Choroid plexus epithelial cell (primary cell): Measurements from ENCODE around the gene MAP3K8.

Source experiments
- DNase-seq: peaks from one replicate; pipeline ENCODE4 v3.0.0-alpha.2; 2010; ENCODE audit warnings: low read depth
- H3K4me3 ChIP-seq: 2 replicates; pipeline ENCODE4 v1.5.1; 2011; ENCODE audit warnings: low read depth, mild to moderate bottlenecking, control low read depth, low read length, moderate library complexity
- CTCF ChIP-seq: conservative IDR thresholded peaks from 2 replicates; pipeline ENCODE4 v1.5.1; 2011; ENCODE audit warnings: low read depth, mild to moderate bottlenecking, control low read depth, inconsistent platforms, low read length, moderate library complexity

MAP3K8 gene

DNA sequence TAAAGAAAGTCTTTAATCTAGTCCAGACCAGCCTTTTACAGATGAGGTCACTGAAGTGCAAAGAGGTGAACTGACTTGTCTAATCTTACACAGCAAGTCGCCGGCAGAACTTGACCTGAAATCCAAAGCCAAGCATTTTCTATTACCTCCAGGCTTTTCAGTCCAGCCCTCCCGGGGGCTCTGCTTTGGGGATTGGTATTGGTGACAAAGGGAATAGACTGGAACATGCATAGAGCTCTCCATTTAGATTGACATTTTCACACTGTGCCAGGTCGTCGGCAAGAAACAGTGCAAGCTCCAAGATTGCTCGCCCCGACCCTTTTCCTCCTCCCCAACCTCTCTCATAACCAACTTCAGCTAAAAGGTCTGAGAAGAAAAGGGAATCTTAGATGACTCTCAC lies 42.7 kb upstream of the MAP3K8 start:
- DNase-seq = no peak
- TF ChIP-seq CTCF = no peak
- no peak overlapping the region for H3K4me3 ChIP-seq

DNA sequence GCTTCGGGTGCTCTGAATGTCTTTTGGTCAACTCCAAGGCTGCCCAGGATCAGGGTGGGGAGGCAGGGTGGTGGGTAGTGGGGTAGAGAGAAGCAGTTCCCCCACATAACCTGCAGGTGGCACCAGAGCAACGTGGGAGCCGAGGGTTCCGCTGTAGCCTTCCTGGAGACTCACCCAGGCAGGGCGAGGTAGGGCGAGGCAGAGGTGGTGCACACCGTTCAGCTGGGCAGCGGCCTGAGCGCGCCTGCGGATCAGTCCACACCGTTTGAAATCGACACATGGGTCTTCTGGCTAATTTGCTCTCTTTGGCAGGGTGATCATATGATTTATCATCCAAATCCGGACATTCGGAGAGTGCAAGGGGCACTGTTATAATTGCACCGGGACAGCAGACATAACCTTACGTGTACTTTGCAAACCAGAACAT lies 41.4 kb upstream of the MAP3K8 start:
- DNase-seq = peak; percentile 70
- H3K4me3 ChIP-seq = no peak overlapping the region
- TF ChIP-seq CTCF = peak; percentile 96

DNA sequence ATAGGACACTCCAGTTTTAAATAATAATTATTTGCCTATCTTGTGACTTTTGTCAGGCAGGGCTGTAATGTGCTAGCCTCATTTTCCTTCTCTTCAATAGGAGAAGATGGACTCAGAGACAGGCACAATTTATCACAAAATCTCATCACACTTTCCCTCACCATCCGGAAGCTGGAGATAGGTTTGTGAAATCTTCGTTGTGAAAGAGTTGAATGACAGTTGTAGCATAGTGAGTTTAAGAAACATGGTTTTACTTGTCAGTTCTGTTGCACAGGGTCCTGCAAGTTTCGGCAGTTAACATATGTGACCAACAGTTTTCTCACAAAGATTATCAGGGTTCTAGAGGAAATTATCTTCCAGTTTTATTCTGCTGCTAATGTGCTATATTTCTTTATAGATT lies 37.7 kb upstream of the MAP3K8 start:
- TF ChIP-seq CTCF = no peak
- no peak for DNase-seq
- H3K4me3 ChIP-seq = no peak overlapping the region

- DNase-seq = no peak
- no peak for TF ChIP-seq CTCF
- H3K4me3 ChIP-seq = no peak overlapping the region
Observed at GRCh38 chr10:30396698-30397097, 37.3 kb upstream of the MAP3K8 start.

DNA sequence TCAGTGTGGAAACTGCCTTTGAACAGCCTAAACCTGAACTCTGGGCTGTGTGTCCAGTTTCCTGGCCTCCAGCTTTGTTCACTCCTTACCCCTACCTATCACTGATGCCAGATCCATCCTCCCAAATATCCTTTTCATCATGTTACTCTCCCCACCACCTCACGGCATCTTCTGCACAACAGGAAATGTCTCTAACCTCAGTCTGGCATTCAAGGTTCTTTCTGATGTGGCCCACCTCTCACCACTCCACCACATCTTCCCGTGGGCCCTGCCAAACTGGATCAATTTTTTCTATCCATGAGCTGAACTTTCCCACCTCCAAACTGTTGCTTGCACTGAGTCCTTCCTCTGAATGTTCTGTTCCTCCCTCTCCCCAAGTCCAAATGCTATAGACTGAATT lies 35.8 kb upstream of the MAP3K8 start:
- TF ChIP-seq CTCF = no peak
- no peak for DNase-seq
- no peak overlapping the region for H3K4me3 ChIP-seq

DNA sequence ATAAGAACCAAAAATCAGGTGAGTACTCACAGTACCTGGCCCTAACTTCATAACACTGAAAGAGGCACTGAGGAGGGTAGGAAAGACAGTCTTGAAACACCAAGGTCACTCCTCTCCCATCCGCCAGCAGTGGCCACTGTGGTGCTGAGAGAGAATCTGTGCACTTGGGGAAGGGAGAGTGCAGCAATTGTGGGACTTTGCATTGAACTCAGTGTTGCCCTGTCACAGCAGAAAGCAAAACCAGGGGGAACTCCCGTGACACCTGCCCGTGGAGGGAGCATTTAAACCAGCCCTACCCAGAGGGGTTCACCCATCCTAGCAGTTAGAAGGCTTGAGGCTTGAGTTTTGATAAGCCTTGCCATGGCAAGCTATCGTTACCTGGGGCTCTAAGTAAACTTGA lies 35.2 kb upstream of the MAP3K8 start:
- TF ChIP-seq CTCF = no peak
- no peak for DNase-seq
- no peak overlapping the region for H3K4me3 ChIP-seq

DNA sequence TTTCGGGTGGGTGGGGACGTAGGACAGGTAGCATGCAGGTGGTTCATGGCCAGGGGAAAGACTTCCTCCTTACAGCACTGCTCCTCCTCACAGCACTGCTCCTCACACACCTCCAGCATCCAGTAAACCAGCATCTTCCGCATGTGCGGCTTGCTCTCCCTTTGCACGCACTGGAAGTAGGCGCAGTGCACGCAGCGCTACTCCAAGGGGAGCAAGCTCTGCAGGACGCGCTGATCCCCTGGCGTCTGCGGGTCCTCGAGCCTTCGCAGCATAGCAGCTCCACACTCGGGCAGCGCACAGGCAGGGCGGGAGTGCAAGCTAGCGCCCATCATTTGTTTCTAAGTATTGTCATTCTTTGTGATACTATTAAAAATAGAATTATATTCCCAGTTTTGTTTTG lies 30.5 kb upstream of the MAP3K8 start:
- no peak for DNase-seq
- no peak for TF ChIP-seq CTCF
- H3K4me3 ChIP-seq = no peak overlapping the region
